HCT116 (cell line): ENCODE data around the gene BTN1A1. TPM values are rescaled to one million over a fixed set of nuclear protein-coding genes. Genes with fewer than 3 reads are reported as not detected.
A peak's percentile ranks its signal among the peaks of the same experiment; 100 is the strongest.

Experiments
- ATAC-seq: fragments of 200-7000 bp; cut with Tn5 transposase; 2 replicates; pipeline ENCODE4 v1.9.1; 2020; ENCODE audit warnings: mild to moderate bottlenecking, moderate library complexity
- BruUV-seq: library from RNA; stranded (reverse); fragments of 400-500 nt; replicated peaks from 2 replicates; lab custom pipeline; 2021; lab: Mats Ljungman, UMichigan
- CTCF ChIA-PET: fragments of 300-600 bp; sonication (Branson Sonifier 250); formaldehyde crosslinking; loops from one replicate; lab custom pipeline; 2021; ENCODE audit warnings: antibody characterized with exemption; lab: Charles Lee
- POLR2A ChIA-PET: fragments of 300-600, 350-600 bp; sonication (Branson Sonifier 250); formaldehyde crosslinking; loops from one replicate; lab custom pipeline; 2021; ENCODE audit warnings: antibody characterized with exemption; lab: Charles Lee
- RAD21 ChIA-PET, 2 experiments: fragments of 300-600 bp; sonication (Branson Sonifier 250); formaldehyde crosslinking; loops; one replicate each; lab custom pipeline; 2023; ENCODE audit warnings: low total read pairs in 2 of 2; ENCODE audit not compliant: uncharacterized antibody in 2 of 2, unreplicated experiment in 2 of 2, low non-redundant PET in 1 of 2; lab: Charles Lee
- DNase-seq: peaks from one replicate; pipeline ENCODE4 v3.0.0-alpha.2; 2010; ENCODE audit warnings: low read depth, low spot score
- H2AFZ ChIP-seq: fragments of 200-600 bp; shearing (Covaris generic), sonication (generic); 2 replicates; pipeline ENCODE4 v1.6.1; 2017; ENCODE audit warnings: low read depth, mixed run types, mixed read lengths, antibody characterized with exemption, low read length; ENCODE audit not compliant: poor library complexity, severe bottlenecking
- H3K27ac ChIP-seq: 2 replicates; pipeline ENCODE4 v1.5.1; 2012; ENCODE audit warnings: low read depth, low read length
- H3K27me3 ChIP-seq: fragments of 200-600 bp; sonication (generic); 2 replicates; pipeline ENCODE4 v1.6.1; 2016; ENCODE audit warnings: mixed run types, low read length, mixed read lengths; ENCODE audit not compliant: insufficient read depth
- H3K36me3 ChIP-seq, 2 experiments: fragments of 200-500 bp in 1 of 2; fragments of 200-600 bp in 1 of 2; sonication (Bioruptor generic) in 1 of 2; sonication (generic) in 1 of 2; 2 replicates each; pipeline versions ENCODE4 v1.5.1 to v1.6.1; 2014 to 2016; ENCODE audit warnings: low read length in 2 of 2, inconsistent platforms in 1 of 2, mixed read lengths in 1 of 2, mixed run types in 1 of 2; ENCODE audit not compliant: insufficient read depth in 2 of 2, control insufficient read depth in 1 of 2
- H3K4me1 ChIP-seq, 2 experiments: fragments of 200-600 bp in 1 of 2; sonication (generic) in 1 of 2; 2 replicates each; pipeline versions ENCODE4 v1.5.1 to v1.6.1; 2012 to 2017; ENCODE audit warnings: low read length in 2 of 2, inconsistent platforms in 1 of 2, mild to moderate bottlenecking in 1 of 2, mixed read lengths in 1 of 2, mixed run types in 1 of 2, moderate library complexity in 1 of 2; ENCODE audit not compliant: insufficient read depth in 2 of 2, control insufficient read depth in 1 of 2
- H3K4me2 ChIP-seq: fragments of 200-600 bp; sonication (generic); 2 replicates; pipeline ENCODE4 v1.6.1; 2017; ENCODE audit warnings: mixed run types, low read length, mixed read lengths
- H3K4me3 ChIP-seq, 2 experiments: fragments of 200-600 bp in 1 of 2; sonication (generic) in 1 of 2; replicated peaks in 1 of 2; 2 replicates each; pipeline ENCODE4 v1.5.1; 2011 to 2016; ENCODE audit warnings: low read length in 2 of 2, control low read depth in 1 of 2, low read depth in 1 of 2, mild to moderate bottlenecking in 1 of 2, mixed read lengths in 1 of 2, mixed run types in 1 of 2
- H3K79me2 ChIP-seq: fragments of 200-600 bp; sonication (generic); 2 replicates; pipeline ENCODE4 v1.6.1; 2017; ENCODE audit warnings: mild to moderate bottlenecking, mixed run types, low read length, moderate library complexity, mixed read lengths; ENCODE audit not compliant: insufficient read depth
- H3K9ac ChIP-seq: fragments of 200-600 bp; sonication (generic); 2 replicates; pipeline ENCODE4 v1.6.1; 2016; ENCODE audit warnings: low read length, mixed read lengths
- H3K9me2 ChIP-seq: fragments of 200-600 bp; sonication (generic), shearing (Covaris generic); 2 replicates; pipeline ENCODE4 v1.6.1; 2017; ENCODE audit warnings: mixed run types, mild to moderate bottlenecking, moderate library complexity; ENCODE audit not compliant: insufficient read depth
- H3K9me3 ChIP-seq, 2 experiments: fragments of 200-500 bp in 1 of 2; fragments of 200-600 bp in 1 of 2; sonication (Bioruptor generic) in 1 of 2; sonication (generic) in 1 of 2; 2 replicates each; pipeline ENCODE4 v1.6.1; 2014 to 2017; ENCODE audit warnings: low read length in 2 of 2, mixed read lengths in 2 of 2, inconsistent platforms in 1 of 2, low read depth in 1 of 2, mild to moderate bottlenecking in 1 of 2, mixed run types in 1 of 2, moderate library complexity in 1 of 2; ENCODE audit not compliant: control insufficient read depth in 1 of 2, insufficient read depth in 1 of 2
- H4K20me1 ChIP-seq: fragments of 200-600 bp; sonication (generic), shearing (Covaris generic); 2 replicates; pipeline ENCODE4 v1.6.1; 2017; ENCODE audit warnings: mixed run types, mild to moderate bottlenecking, moderate library complexity; ENCODE audit not compliant: insufficient read depth
- ATF3 ChIP-seq: IDR thresholded peaks from 2 replicates; pipeline ENCODE4 v1.6.1; 2012
- CBX3 ChIP-seq: IDR thresholded peaks from 2 replicates; pipeline ENCODE4 v1.6.1; 2012; ENCODE audit warnings: low read depth
- CEBPB ChIP-seq: IDR thresholded peaks from 2 replicates; pipeline ENCODE4 v1.6.1; 2012; ENCODE audit warnings: low read depth
- CTCF ChIP-seq, 3 experiments: fragments of 200-600 bp in 1 of 3; sonication (generic) in 1 of 3; IDR thresholded peaks in 2 of 3; conservative IDR thresholded peaks in 1 of 3; 2 replicates each; pipeline ENCODE4 v1.5.1; 2012 to 2017; ENCODE audit warnings: low read depth in 2 of 3, low read length in 2 of 3, antibody characterized with exemption in 1 of 3, borderline replicate concordance in 1 of 3, control low read depth in 1 of 3, mild to moderate bottlenecking in 1 of 3, mixed read lengths in 1 of 3, mixed run types in 1 of 3, moderate library complexity in 1 of 3; ENCODE audit not compliant: insufficient read depth in 1 of 3
- EGR1 ChIP-seq: IDR thresholded peaks from 2 replicates; pipeline ENCODE4 v1.6.1; 2012; ENCODE audit warnings: low read depth
- ELF1 ChIP-seq: IDR thresholded peaks from 2 replicates; pipeline ENCODE4 v1.6.1; 2012; ENCODE audit warnings: low read depth, borderline replicate concordance
- EZH2 ChIP-seq: fragments of 200-600 bp; sonication (generic); IDR thresholded peaks from 2 replicates; pipeline ENCODE4 v1.6.1; 2017; ENCODE audit warnings: antibody characterized with exemption, mixed run types
- EZH2phosphoT487 ChIP-seq: fragments of 200-600 bp; IDR thresholded peaks from 2 replicates; pipeline ENCODE4 v1.6.1; 2018; ENCODE audit warnings: antibody characterized with exemption, borderline replicate concordance
- FOSL1 ChIP-seq: IDR thresholded peaks from 2 replicates; pipeline ENCODE4 v1.6.1; 2012; ENCODE audit warnings: low read depth
- JUND ChIP-seq: IDR thresholded peaks from 2 replicates; pipeline ENCODE4 v1.6.1; 2012
- POLR2A ChIP-seq: IDR thresholded peaks from 2 replicates; pipeline ENCODE4 v1.7.0; 2011; ENCODE audit warnings: borderline replicate concordance; ENCODE audit not compliant: insufficient read depth, insufficient read length; ENCODE audit errors: extremely low read depth
- POLR2AphosphoS5 ChIP-seq: IDR thresholded peaks from 2 replicates; pipeline ENCODE4 v1.6.1; 2011; ENCODE audit warnings: mild to moderate bottlenecking, low read depth, low read length, moderate library complexity
- RAD21 ChIP-seq: IDR thresholded peaks from 2 replicates; pipeline ENCODE4 v1.6.1; 2012; ENCODE audit warnings: low read depth, mild to moderate bottlenecking
- SIN3A ChIP-seq: IDR thresholded peaks from 2 replicates; pipeline ENCODE4 v1.6.1; 2012; ENCODE audit warnings: low read depth
- SP1 ChIP-seq: IDR thresholded peaks from 2 replicates; pipeline ENCODE4 v1.6.1; 2012; ENCODE audit warnings: low read depth
- SRF ChIP-seq: IDR thresholded peaks from 2 replicates; pipeline ENCODE4 v1.6.1; 2012; ENCODE audit warnings: low read depth
- TCF7L2 ChIP-seq: IDR thresholded peaks from 2 replicates; pipeline ENCODE4 v1.7.0; 2011; ENCODE audit warnings: borderline replicate concordance, inconsistent platforms; ENCODE audit not compliant: insufficient read depth, insufficient read length; ENCODE audit errors: extremely low read depth
- YY1 ChIP-seq: IDR thresholded peaks from 2 replicates; pipeline ENCODE4 v1.6.1; 2011; ENCODE audit warnings: low read length, low read depth, moderate library complexity, mild to moderate bottlenecking; ENCODE audit not compliant: insufficient replicate concordance; ENCODE audit errors: extremely low read depth
- ZBTB33 ChIP-seq: IDR thresholded peaks from 2 replicates; pipeline ENCODE4 v1.6.1; 2011; ENCODE audit warnings: mild to moderate bottlenecking, low read length, moderate library complexity; ENCODE audit not compliant: insufficient replicate concordance; ENCODE audit errors: extremely low read depth
- ZFX ChIP-seq: fragments of 450-650 bp; IDR thresholded peaks from 2 replicates; pipeline ENCODE4 v1.6.1; 2017
- ZNF274 ChIP-seq: fragments of 200-500 bp; sonication (Bioruptor generic); IDR thresholded peaks from 2 replicates; pipeline ENCODE4 v1.6.1; 2014; ENCODE audit warnings: mild to moderate bottlenecking, low read depth, low read length, inconsistent platforms
- intact Hi-C: fragments of 100-400 bp; cut with micrococcal nuclease; formaldehyde crosslinking; loops from 2 replicates; pipeline ENCODE4 v1.10.0; 2022
- total RNA-seq: library from RNA; stranded (reverse); gene quantifications from one replicate; pipeline ENCODE4 v1.2.1, GENCODE V29; 2021; ENCODE audit not compliant: unreplicated experiment
- TF ChIP-seq, protein P1 (sequence below): IDR thresholded peaks from 2 replicates; pipeline ENCODE4 v1.6.1; 2012

BTN1A1 gene
- total RNA-seq, 1 experiment from 2014 or later, result 0.32 TPM

- no TSS peak for BruUV-seq
- Histone ChIP-seq H3K79me2 (peaks cover 48% of the 10 kb centered on the region), H2AFZ (peak within 1 kb of the TSS; percentile 97), H3K9me2 (no peaks in the 10 kb centered on the region), H3K9me3 (no peaks in the 10 kb centered on the region), H3K27ac (peak within 1 kb of the TSS; percentile 72), H3K4me3 (peak within 1 kb of the TSS; percentile 74 to 89), H3K36me3 (0 out of 4 replicates have a peak, but pooled peaks cover 0 to 4% of the 10 kb centered on the region in 2 experiments), H3K9ac (peak within 1 kb of the TSS; percentile 87), H3K27me3 (no peaks in the 10 kb centered on the region), H3K4me1 (peaks cover 14 to 51% of the 10 kb centered on the region in 2 experiments), H3K4me2 (peak within 1 kb of the TSS; percentile 90), H4K20me1 (no peaks in the 10 kb centered on the region)
- intact Hi-C loops, result loop anchor here (1.0 to 10.0 kb wide), 5 partner anchors 15 to 363 kb away; no protein-coding TSS in a partner anchor
- CTCF ChIA-PET, result interaction anchor here (1.2 to 2.0 kb wide), 2 partner anchors 18 to 196 kb away, joined by 3 to 7 read pairs; no protein-coding TSS in a partner anchor
- ATAC-seq (peak; percentile 73), DNase-seq (peak; percentile 81)
- RAD21 ChIA-PET, result interaction anchor here (1.0 to 2.0 kb wide), 3 partner anchors 58 to 196 kb away, joined by 3 to 10 read pairs (median 5); no protein-coding TSS in a partner anchor
- POLR2A ChIA-PET, result interaction anchor here (0.7 to 1.6 kb wide), 9 partner anchors 11 to 216 kb away, joined by 3 to 8 read pairs (median 3); no protein-coding TSS in a partner anchor
- TF ChIP-seq ZNF274, result no peak
- TF ChIP-seq POLR2AphosphoS5, result peak; percentile 69
- no peak for TF ChIP-seq TCF7L2
- peak; percentile 63 for TF ChIP-seq SIN3A
- no peak for TF ChIP-seq POLR2A
- 0 out of 2 replicates have a peak, but pooled peaks have one; percentile 17 for TF ChIP-seq RAD21
- TF ChIP-seq, protein P1, sequence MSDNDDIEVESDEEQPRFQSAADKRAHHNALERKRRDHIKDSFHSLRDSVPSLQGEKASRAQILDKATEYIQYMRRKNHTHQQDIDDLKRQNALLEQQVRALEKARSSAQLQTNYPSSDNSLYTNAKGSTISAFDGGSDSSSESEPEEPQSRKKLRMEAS, result peak; percentile 68; the same call in 1 of the 2 replicates
- TF ChIP-seq SP1, result no peak
- no peak for TF ChIP-seq CEBPB
- TF ChIP-seq JUND, result no peak
- no peak for TF ChIP-seq EZH2phosphoT487
- TF ChIP-seq SRF, result no peak
- TF ChIP-seq CTCF (IDR thresholded peaks at IDR 0.05 in 2 of 3, conservative IDR thresholded peaks at IDR 0.05 in 1 of 3; ENCODE audit: borderline replicate concordance in 1 of 3, insufficient read depth in 1 of 3, low read depth in 2 of 3, low read length in 2 of 3), result no peak
- TF ChIP-seq EZH2, result no peak
- peak; percentile 60; the same call in 1 of the 2 replicates for TF ChIP-seq CBX3
- no peak; the same call in 1 of the 2 replicates for TF ChIP-seq ZFX
- TF ChIP-seq FOSL1, result no peak
- peak; percentile 92 for TF ChIP-seq ATF3
- no peak for TF ChIP-seq YY1
- TF ChIP-seq EGR1, result peak; percentile 60
- no peak for TF ChIP-seq ZBTB33
- TF ChIP-seq ELF1, result peak; percentile 56; the same call in 1 of the 2 replicates
Observed at GRCh38 chr6:26537846-26538571, 37.9 kb downstream of the BTN1A1 start, which contains the start of gene HMGN4. TSS of gene HMGN4 (plus strand) at chr6:26538366. CDS start at chr6:26545207, 6,841 bp downstream.
